Heart right ventricle (tissue), 16 donors: ENCODE results near the gene TBC1D9B. TPM values are rescaled to one million over a fixed set of nuclear protein-coding genes. Genes with fewer than 3 reads are reported as not detected.

Experiments used
- ATAC-seq, 8 donors: fragments of 200-7000 bp; cut with Tn5 transposase; one replicate each; pipeline ENCODE4 v1.9.1; 2020; ENCODE audit warnings: mild to moderate bottlenecking in 8 of 8, moderate library complexity in 8 of 8, moderate number of reproducible peaks in 1 of 8
- DNase-seq, 2 donors: peaks; one replicate each; pipeline ENCODE4 v3.0.0-alpha.2; 2020
- H3K27ac ChIP-seq, 10 donors: fragments of 200-600 bp; sonication (generic) in 2 of 10; one replicate each; pipeline versions ENCODE4 v1.5.0 to v1.8.0; 2020 to 2022; ENCODE audit warnings: mild to moderate bottlenecking in 3 of 10
- H3K27me3 ChIP-seq, 7 donors: fragments of 200-600 bp; one replicate each; pipeline ENCODE4 v1.8.0; 2021 to 2022; ENCODE audit warnings: mild to moderate bottlenecking in 2 of 7
- H3K36me3 ChIP-seq, 9 donors: fragments of 200-600 bp; sonication (generic) in 1 of 9; one replicate each; pipeline versions ENCODE4 v1.5.0 to v1.8.0; 2020 to 2022; ENCODE audit warnings: mild to moderate bottlenecking in 2 of 9
- H3K4me1 ChIP-seq, 9 donors: fragments of 200-600 bp; sonication (generic) in 1 of 9; one replicate each; pipeline versions ENCODE4 v1.5.0 to v1.8.0; 2020 to 2022; ENCODE audit warnings: mild to moderate bottlenecking in 4 of 9
- H3K4me3 ChIP-seq, 10 donors: fragments of 200-600 bp; sonication (generic) in 2 of 10; one replicate each; pipeline versions ENCODE4 v1.5.0 to v1.8.0; 2020 to 2022; ENCODE audit warnings: mild to moderate bottlenecking in 7 of 10, moderate library complexity in 2 of 10
- H3K9me3 ChIP-seq, 11 donors: fragments of 200-600 bp in 10 of 11; sonication (generic) in 2 of 11; one replicate each; pipeline versions ENCODE4 v1.5.0 to v1.8.0; 2013 to 2022; ENCODE audit warnings: mild to moderate bottlenecking in 2 of 11, control low read depth in 1 of 11, moderate library complexity in 1 of 11
- WGBS, 2 donors: extraction: QIAGEN DNeasy Blood & Tissue Kit; methylation state at CpG; one replicate each; pipeline ENCODE4 v1.1.7; 2013; ENCODE audit warnings: inconsistent platforms in 1 of 2; 5-methylcytosine and 5-hydroxymethylcytosine counted together
- intact Hi-C, 10 donors: fragments of 100-400 bp; cut with DNase I; formaldehyde crosslinking; loops; one replicate each; pipeline versions ENCODE4 v1.11.1 to v1.14.2; 2022
- polyA plus RNA-seq, 2 donors: library from polyadenylated mRNA; stranded (reverse); fragments of 200-250 nt; gene quantifications; one replicate each; pipeline ENCODE4 v1.2.3, GENCODE V29; 2013
- total RNA-seq, 10 donors: library from RNA; stranded (reverse); fragmentation: NEBNext Ultra II Directional in 3 of 10; extraction: Animal tissue kit (Norgen Biotek cat#: 25700) in 3 of 10; gene quantifications; one replicate each; pipeline versions ENCODE4 v1.2.1 to v1.2.4, GENCODE V29; 2021 to 2023
- TF ChIP-seq, protein P1 (sequence below), 9 donors: fragments of 200-600 bp; sonication (generic) in 2 of 9; IDR thresholded peaks; one replicate each; pipeline versions ENCODE4 v1.5.0 to v1.8.0; 2021 to 2022; ENCODE audit warnings: antibody characterized with exemption in 9 of 9, mild to moderate bottlenecking in 5 of 9, moderate library complexity in 1 of 9
- donor health status: Arrhythmogenic right ventricular cardiomyopathy.
- donor health status: ischemic (EF 13 %, LVEDD 7.1; RV severe dilation, severe dysfunction).
- donor health status: healthy with polysubstance abuse.
- donor health status: DM: no; HTN: yes; CAD: no.
- donor health status: DM: no; HTN: no; CAD: no.
- donor health status: ischemic (EF 25% LVEDD 6.9; RV normal size, moderate dysfunction).
- donor health status: ischemic (EF 25% LVEDD 5.7; RV mildly dilated, moderate dysfunction).
- donor health status: healthy.
- donor health status: DM: yes; HTN: yes; CAD: no.
- donor health status: Ischemic cardiomyopathy.
- donor health status: ischemic (EF 35%, LVEDD 5.7; RV mildly dilated, moderate dysfunction).
- donor health status: nonischemic (EF 11% LVEDD 7.7; RV severe dilation, severe dysfunction).
- donor health status: DM: yes; HTN: yes; CAD: no.
- donor health status: PGD.
- donor health status: ischemic (EF 29% LVEDD 5.4; RV normal size, mild dysfunction).
- donor health status: nonischemic (EF 23%, LVEDD 6.1; RV moderate dilation, normal function).

Gene TBC1D9B
- total and polyA plus RNA-seq, 12 donors = 26.0 to 52.1 (median 32.3) TPM

DNA sequence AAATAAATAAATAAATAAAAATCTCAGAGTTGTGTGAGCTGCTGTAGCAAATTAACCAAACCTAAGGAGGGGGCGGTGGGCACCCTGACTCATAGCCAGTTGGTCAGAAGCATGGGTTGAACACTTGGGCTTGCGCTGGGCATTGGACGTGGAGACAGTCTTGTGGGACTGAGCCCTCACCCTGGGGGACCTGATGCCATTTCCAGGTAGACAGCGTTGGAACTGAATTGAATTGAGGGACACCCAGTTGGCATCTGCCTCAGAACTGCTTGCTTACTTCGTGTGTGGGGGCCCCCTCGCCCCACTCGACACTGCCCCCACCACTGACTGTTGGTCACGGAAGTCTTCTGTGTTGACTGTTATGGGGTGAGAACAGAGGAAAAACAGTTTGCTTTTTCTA lies 19.0 kb upstream of the TBC1D9B start:
- TF ChIP-seq, protein P1, sequence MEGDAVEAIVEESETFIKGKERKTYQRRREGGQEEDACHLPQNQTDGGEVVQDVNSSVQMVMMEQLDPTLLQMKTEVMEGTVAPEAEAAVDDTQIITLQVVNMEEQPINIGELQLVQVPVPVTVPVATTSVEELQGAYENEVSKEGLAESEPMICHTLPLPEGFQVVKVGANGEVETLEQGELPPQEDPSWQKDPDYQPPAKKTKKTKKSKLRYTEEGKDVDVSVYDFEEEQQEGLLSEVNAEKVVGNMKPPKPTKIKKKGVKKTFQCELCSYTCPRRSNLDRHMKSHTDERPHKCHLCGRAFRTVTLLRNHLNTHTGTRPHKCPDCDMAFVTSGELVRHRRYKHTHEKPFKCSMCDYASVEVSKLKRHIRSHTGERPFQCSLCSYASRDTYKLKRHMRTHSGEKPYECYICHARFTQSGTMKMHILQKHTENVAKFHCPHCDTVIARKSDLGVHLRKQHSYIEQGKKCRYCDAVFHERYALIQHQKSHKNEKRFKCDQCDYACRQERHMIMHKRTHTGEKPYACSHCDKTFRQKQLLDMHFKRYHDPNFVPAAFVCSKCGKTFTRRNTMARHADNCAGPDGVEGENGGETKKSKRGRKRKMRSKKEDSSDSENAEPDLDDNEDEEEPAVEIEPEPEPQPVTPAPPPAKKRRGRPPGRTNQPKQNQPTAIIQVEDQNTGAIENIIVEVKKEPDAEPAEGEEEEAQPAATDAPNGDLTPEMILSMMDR (IDR thresholded peaks at IDR 0.05) = no peak
- intact Hi-C loops = no loop called here
- Histone ChIP-seq H3K4me1 (no peaks in the 10 kb centered on the region), H3K9me3 (no peaks in the 10 kb centered on the region), H3K36me3 (no peaks in the 10 kb centered on the region), H3K27me3 (no peaks in the 10 kb centered on the region), H3K27ac (no peak overlapping the region), H3K4me3 (no peak overlapping the region)
- WGBS, 2 donors = 92 to 95% methylated on average over 8 of the region's 8 CpGs
- no peak for ATAC-seq
- DNase-seq = no peak

DNA sequence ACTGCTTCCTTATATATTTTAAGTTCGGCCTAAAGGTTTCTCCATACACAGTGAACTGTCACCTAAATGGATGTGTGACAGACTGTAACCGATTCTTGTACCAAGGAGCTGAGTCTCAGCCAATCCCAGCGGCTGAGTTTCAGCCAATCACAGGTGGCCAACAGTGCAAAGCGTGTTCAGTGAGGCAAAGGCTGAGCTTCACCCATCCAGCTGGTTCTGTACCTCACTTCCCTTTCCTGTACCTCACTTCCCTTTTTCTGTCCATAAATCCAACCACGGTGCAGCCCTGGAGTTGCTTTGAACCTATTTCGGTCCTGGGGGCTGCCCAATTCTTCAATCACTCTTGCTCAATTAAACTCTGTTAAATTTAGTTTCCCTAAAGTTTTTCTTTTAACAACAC lies 15.7 kb upstream of the TBC1D9B start:
- intact Hi-C loops = no loop called here
- no peak overlapping the region for H3K27ac ChIP-seq
- H3K4me3 ChIP-seq = no peak overlapping the region
- no peaks in the 10 kb centered on the region for H3K27me3 ChIP-seq
- H3K36me3 ChIP-seq = no peaks in the 10 kb centered on the region
- DNase-seq = no peak
- WGBS, 2 donors = 85 to 86% methylated on average over 6 of the region's 6 CpGs
- TF ChIP-seq, protein P1 (IDR thresholded peaks at IDR 0.05) = no peak
- no peaks in the 10 kb centered on the region for H3K9me3 ChIP-seq
- ATAC-seq = no peak
- no peaks in the 10 kb centered on the region for H3K4me1 ChIP-seq

DNA sequence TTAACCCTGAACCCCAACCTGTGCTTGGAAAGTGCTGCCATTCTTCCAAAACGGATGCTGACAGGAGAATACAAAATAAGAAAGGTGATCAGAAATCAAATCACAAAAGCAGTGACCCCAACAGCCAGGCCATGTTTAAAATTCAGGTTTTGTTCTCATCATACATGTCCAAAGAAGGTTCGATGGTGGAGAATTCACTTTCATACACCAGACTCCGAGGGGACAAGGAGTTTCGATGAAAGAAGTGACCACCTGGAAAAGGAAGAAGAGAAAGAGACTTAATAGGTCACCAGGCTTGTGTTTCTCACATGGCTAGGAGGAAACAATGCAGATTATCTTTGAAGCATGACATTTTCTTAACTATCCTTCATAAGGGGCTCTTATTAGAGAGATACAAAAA lies 12.5 kb upstream of the TBC1D9B start:
- H3K36me3 ChIP-seq = no peaks in the 10 kb centered on the region
- ATAC-seq = no peak
- no peak overlapping the region for H3K4me3 ChIP-seq
- H3K4me1 ChIP-seq = peaks cover 0 to 10% (median 0%) of the 10 kb centered on the region in 9 donors
- H3K9me3 ChIP-seq = no peaks in the 10 kb centered on the region
- intact Hi-C loops = no loop called here
- TF ChIP-seq, protein P1 (IDR thresholded peaks at IDR 0.05) = no peak
- no peak for DNase-seq
- no peak overlapping the region for H3K27ac ChIP-seq
- 91 to 92% methylated on average over 4 of the region's 4 CpGs for WGBS, 2 donors
- H3K27me3 ChIP-seq = no peaks in the 10 kb centered on the region

DNA sequence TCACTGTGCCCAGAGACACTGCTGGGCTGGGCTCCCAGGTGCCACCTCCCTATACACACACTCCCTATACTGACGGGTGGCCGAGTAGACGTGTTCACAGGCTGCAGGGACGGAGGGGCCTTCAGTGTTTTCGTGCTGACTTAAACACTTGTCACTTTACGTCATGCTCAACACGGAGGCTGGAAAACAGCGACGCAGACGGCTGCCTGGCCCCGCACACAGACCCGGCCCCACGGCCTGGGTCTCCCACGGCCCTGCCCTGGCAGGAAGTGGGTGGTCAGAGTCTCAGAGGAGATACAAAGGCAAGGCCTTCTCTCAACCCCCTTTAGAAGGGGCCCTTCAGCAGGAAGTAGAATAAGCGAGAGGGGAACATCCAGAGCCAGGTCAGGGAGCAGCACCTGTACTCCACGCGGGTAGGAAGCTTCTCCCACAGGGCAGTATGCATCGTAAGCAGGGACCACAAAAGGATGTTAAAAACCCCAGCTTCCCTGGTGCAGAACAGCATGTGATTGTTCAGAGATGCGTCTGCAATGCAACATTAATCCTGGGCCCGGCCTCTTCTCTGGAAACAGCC lies 11.9 kb upstream of the TBC1D9B start:
- intact Hi-C loops = no loop called here
- Histone ChIP-seq H3K27ac (no peak overlapping the region), H3K4me3 (no peak overlapping the region), H3K36me3 (no peaks in the 10 kb centered on the region), H3K27me3 (no peaks in the 10 kb centered on the region), H3K4me1 (peaks cover 0 to 11% (median 0%) of the 10 kb centered on the region in 9 donors), H3K9me3 (no peaks in the 10 kb centered on the region)
- 87 to 90% methylated on average over 20 of the region's 20 CpGs for WGBS, 2 donors
- DNase-seq = no peak
- no peak for ATAC-seq
- TF ChIP-seq, protein P1 (IDR thresholded peaks at IDR 0.05) = no peak
